ENCODE measurements around the gene HCN2.

- no peak for TF ChIP-seq CTCF (IDR thresholded peaks at IDR 0.05; ENCODE audit: insufficient read depth, low read length, poor library complexity, severe bottlenecking)
- no peak for TF ChIP-seq EZH2phosphoT487 (conservative IDR thresholded peaks at IDR 0.05; ENCODE audit: low read length)
These were observed 3.4 kb downstream of the HCN2 start for GRCh38 chr19:593055-593454.
